Femur (tissue), 1 donor: ENCODE measurements around the gene CRTC2.
A peak's percentile ranks its signal among the peaks of the same experiment; 100 is the strongest.
"Not testable (repeated sequence)": the region's sequence is repeated elsewhere in the genome, so short reads cannot be mapped to it uniquely, and the experiment has no call there.

Source experiments
- DNase-seq: peaks from one replicate; pipeline ENCODE4 v3.0.0-alpha.2; 2017

Gene CRTC2

GRCh38 chr1:153958111-153958960 lies at the start of gene CRTC2:
TSS of gene CRTC2 (minus strand) at chr1:153958612. CDS start at chr1:153958497, 115 bp downstream.
- peak; percentile 99 for DNase-seq

GRCh38 chr1:154006136-154006535 lies 47.7 kb upstream of the CRTC2 start:
- DNase-seq, result no peak

GRCh38 chr1:154000420-154000819 lies 42.0 kb upstream of the CRTC2 start:
- no peak for DNase-seq

- DNase-seq, result not testable (repeated sequence)
These were observed 38.5 kb upstream of the CRTC2 start for GRCh38 chr1:153996882-153997281.

GRCh38 chr1:153995640-153996039 lies 37.2 kb upstream of the CRTC2 start:
- DNase-seq, result no peak

- no peak for DNase-seq
These were observed 36.8 kb upstream of the CRTC2 start for GRCh38 chr1:153995202-153995601.

- DNase-seq, result no peak
These were observed 33.4 kb upstream of the CRTC2 start for GRCh38 chr1:153991806-153992205.

GRCh38 chr1:153991151-153991630 lies 32.8 kb upstream of the CRTC2 start:
- DNase-seq, result no peak

GRCh38 chr1:153990468-153991150 lies 32.2 kb upstream of the CRTC2 start, which contains the start of gene RPS27:
TSS of gene RPS27 (plus strand) at chr1:153990762. CDS start at chr1:153990797, 35 bp downstream.
- peak; percentile 96 for DNase-seq

GRCh38 chr1:153987621-153988020 lies 29.2 kb upstream of the CRTC2 start:
- no peak for DNase-seq

GRCh38 chr1:153985941-153986761 lies 27.7 kb upstream of the CRTC2 start, which contains the start of gene RAB13:
TSS of gene RAB13 (minus strand) at chr1:153986339. CDS start at chr1:153986236, 103 bp downstream.
- DNase-seq, result peak; percentile 95

- peak; percentile 70 for DNase-seq
These were observed 27.0 kb upstream of the CRTC2 start for GRCh38 chr1:153985341-153985912.

GRCh38 chr1:153984123-153984894 lies 25.9 kb upstream of the CRTC2 start:
- no peak for DNase-seq

GRCh38 chr1:153981735-153982134 lies 23.3 kb upstream of the CRTC2 start:
- not testable (repeated sequence) for DNase-seq

GRCh38 chr1:153979091-153979490 lies 20.7 kb upstream of the CRTC2 start:
- DNase-seq, result not testable (repeated sequence)

GRCh38 chr1:153978274-153978909 lies 20.0 kb upstream of the CRTC2 start:
- no peak for DNase-seq

- peak; percentile 92 for DNase-seq
These were observed 19.1 kb upstream of the CRTC2 start, which contains the start of gene JTB for GRCh38 chr1:153977250-153978240. TSS of gene JTB (minus strand) at chr1:153977674. CDS start at chr1:153977252, 422 bp downstream.

- no peak for DNase-seq
These were observed 18.4 kb upstream of the CRTC2 start for GRCh38 chr1:153976819-153977249.

GRCh38 chr1:153973525-153973924 lies 15.1 kb upstream of the CRTC2 start:
- no peak for DNase-seq

- no peak for DNase-seq
These were observed 14.7 kb upstream of the CRTC2 start for GRCh38 chr1:153973071-153973470.
